Effector CD8-positive, alpha-beta T cell (primary cell): ENCODE data around the gene FAM135A.

ENCODE experiments used
- DNase-seq: peaks from one replicate; lab custom pipeline; 2025; lab: John Stamatoyannopoulos, UW
- total RNA-seq, 4 experiments: gene quantifications; one replicate each; lab custom pipeline; 2026; lab: John Stamatoyannopoulos, UW

Gene FAM135A
- 10.1 to 18.1 (median 13.8) reads per million in 4 experiments for total RNA-seq

- DNase-seq = peak; percentile 92
Measured at GRCh38 chr6:70413114-70413991, at the start of gene FAM135A. FAM135A (plus strand) TSS chr6:70413508; CDS start chr6:70428343, 14,835 bp downstream.

DNA sequence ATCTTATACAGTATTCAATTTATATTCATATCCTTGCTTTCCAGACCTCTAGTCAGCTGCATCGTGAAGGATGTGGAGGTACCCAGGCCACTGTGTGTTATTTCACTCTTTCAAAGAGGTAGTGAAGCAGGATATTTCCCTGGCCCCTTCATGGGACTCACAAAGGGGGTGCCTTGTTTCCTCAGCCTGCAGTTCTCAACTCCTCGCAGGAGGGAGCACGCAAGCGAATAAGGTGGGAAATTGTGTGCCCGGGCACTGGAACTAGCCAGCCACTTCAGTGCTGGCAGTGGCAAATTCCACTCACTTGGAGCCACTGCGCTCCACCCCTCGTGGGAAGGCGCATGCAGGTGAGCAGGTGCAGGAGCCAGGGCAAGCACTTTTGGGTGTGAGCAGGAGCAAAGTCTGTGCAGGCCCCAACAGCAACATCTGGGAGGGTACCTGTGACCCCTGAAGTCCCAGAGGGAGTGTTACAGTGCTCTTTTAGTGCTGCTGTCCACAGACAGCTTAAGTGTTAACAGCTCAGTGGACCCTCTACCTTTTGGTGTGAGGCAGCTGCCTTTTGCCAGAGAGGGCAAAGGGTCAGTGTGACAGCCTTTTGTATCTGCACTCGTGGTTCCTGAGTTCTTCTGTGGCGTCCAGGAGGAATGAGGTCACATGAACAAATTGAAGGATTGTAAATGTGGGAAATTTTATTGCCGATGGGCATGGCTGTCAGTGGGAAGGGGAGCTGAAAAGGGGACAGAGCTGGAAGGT, 49.4 kb upstream of the FAM135A start:
- DNase-seq = no peak

DNA sequence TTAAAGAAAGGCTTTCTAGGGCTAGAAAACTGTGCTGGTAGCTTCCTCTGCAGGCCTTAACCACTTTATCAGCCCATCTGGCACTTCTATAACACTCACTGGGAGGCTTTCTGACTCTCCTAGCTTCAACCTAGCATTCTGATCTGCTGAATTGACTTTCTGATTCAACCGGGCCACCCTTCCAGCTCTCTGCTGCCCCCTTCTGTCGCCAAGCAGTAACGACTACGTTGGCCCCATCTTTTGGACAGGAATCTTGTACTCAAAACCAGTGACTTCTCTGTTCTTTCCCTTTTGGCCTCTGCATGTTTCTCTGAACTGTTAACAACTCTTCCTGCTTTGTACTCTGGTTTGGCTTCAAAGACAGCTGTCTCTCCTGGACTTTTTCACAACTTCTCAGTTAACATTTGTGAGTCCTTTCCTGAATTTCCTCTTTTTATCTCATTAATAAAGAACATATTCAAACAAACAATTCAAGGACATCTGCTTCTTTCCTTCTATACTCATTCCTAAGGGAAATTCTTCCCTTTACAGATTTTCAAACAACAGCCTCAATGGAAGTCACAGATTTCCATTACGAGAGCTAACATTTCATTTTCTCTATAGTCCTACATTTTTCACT, 43.9 kb upstream of the FAM135A start:
- peak; percentile 31 for DNase-seq

DNA sequence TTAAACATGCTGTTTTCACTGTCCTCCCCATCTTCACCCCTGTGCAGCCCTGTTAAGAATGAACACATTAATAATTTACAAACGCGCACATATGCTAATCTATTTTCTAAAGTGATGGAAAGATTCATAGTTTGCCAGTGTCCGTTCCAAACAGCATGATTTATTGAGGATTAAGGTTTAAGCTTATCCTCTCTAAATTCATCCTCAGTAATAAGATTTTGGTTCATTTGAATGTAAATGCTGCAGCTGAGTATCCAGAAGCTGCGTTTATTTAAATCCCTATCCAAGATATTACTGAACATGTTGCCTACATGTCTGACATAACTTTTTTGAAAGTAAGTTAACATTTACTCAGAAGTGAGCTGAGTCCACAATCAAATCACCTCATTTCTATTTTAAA, 42.8 kb upstream of the FAM135A start:
- no peak for DNase-seq

DNA sequence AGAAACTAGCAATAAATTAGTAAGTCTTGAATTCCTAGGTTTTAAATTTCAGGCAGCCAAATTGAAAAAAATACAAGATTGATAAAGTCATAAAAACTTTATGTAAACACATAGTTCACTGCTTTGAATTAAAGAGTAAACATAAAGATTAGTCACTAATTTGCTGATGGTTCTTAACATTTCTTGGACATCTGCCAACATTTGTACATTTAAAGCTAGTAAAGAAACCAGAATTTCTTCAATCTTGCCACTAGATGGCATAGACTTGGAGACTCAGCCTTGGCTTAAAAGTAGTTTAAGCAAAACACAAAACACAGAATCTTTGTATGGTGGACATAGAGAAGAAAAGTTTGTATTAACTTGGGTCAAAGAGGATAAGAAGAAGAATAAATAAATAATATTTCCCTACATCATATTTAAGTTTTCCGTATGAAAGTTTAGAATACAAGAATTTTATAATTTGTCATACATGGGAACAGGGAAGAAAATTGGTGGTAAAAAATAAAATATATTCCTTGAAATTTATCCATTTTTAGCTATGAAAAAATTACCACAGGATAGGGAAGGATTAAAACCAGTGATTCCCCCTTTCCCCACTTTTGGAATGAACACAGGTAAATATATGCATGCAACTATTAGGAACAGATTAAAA, 41.7 kb upstream of the FAM135A start:
- no peak for DNase-seq

GRCh38 chr6:70375166-70375565, 38.1 kb upstream of the FAM135A start:
- DNase-seq = no peak

DNA sequence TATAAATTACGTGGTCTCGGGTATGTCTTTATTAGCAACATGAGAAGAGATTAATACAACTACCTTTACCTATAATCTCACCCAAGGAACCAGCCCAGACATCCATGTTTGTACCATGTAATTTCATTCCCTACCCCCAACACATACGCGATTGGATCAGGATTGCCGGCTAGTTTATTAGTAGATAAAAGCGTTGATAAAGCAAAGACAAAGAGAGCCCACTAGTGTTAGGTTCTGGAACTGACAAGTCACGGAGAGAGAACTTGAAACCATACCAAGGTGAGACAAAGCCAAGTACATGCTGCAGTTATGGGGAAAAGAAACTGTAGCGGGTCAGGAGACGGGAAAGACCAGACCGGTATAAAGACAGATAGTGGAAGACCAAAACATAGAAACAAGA, 37.4 kb upstream of the FAM135A start:
- no peak for DNase-seq

- no peak for DNase-seq
Measured at GRCh38 chr6:70376628-70377027, 36.7 kb upstream of the FAM135A start.

DNA sequence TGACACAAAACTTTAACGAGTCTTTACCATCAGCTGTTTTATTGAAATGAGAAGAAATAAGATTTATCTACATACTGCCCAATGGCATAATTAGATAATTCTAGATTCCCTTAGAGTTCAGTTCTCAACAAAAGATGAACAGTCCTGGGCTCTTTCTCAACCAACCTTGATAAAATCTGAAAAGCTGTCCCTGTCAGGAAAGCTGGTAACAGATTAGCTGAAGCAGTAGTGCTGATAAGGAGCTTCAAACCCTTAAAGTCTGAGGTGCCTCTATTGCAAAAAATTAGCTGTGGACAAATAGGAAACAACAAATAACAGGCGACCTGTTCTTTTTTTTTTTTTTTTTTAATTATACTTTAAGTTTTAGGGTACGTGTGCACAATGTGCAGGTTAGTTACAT, 35.9 kb upstream of the FAM135A start:
- DNase-seq = no peak

DNA sequence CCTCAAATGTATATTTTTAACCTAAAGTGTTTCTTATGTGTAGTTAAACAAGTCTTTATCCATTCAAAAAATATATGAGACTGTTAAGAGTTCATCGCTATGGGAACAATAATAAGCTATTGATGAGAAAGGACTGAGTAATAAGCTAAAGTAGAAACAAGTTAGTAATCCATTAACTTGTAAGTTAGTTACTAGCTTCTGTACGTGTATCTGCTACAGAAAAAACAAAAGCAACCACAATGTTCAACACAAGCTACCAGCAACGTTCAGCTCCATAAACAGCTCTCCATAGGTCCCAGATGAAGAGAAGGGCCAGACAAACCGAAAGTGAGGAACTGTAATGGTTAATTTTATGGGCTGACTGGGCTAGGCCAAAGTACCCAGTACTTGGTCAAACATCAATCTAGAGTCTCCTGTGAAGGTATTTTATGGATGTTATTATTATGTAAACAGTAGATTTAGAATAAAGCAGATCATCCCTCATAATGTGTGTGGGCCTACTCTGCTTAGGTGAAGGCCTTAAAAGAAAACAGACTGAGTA, 33.8 kb upstream of the FAM135A start:
- DNase-seq = no peak

DNA sequence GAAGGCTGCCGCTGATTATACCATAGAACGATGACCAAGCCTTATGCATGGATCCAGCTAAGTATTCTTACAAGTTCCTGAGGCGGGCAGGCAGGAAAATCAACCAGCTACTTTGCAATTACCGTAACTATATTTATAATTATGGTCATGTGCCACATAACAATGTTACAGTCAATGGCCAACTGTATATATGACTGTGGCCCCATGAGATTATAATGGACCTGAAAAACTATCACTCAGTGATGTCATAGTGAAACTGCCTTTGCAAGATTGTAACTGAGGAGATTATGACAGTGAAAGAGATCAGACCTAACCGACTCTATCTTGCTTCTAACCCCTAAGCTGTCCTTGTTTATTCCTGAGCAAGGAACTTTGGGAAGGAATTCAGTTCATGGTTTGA, 33.1 kb upstream of the FAM135A start:
- no peak for DNase-seq

GRCh38 chr6:70380771-70381416, 32.4 kb upstream of the FAM135A start:
- DNase-seq = no peak

- DNase-seq = no peak
Measured at GRCh38 chr6:70381417-70381782, 31.9 kb upstream of the FAM135A start.

DNA sequence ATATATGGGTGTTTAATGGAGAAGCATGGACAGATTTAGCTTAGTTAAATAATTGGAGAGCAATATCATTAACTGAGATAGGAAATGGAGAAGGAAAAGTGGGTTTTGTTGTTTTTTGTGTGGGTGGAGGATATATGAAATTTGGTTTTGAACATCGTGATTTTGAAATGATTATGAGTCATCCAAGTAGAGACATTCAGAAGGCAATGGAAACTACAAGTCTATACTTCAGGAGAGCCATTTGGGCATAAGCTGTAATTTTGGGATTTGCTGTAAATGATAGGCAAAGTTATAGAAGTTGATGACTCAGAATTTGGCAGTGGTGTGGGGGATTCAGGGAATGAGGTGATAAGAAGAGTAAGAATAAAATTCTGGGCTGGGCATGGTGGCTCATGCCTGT, 27.4 kb upstream of the FAM135A start:
- DNase-seq = no peak

- DNase-seq = no peak
Measured at GRCh38 chr6:70388814-70389213, 24.5 kb upstream of the FAM135A start.

GRCh38 chr6:70389261-70389660, 24.0 kb upstream of the FAM135A start:
- DNase-seq = no peak

DNA sequence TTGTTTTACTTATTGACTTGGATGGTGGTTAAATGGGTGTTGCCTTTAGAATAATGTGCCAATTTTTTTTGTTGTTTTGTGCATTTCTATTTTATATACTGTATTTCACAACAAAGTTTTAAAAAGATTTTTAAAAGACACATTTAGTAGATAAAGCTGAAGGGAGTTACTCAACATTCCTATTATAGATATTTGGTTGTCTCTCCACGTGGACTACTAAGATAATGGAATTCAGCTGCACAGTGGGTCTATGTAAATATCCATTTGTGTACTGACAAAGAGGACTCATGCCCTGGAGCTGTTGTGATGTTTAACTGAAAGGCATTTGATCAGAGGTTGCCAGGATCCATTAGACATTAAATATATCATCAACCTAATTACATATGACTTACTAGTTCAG, 23.2 kb upstream of the FAM135A start:
- no peak for DNase-seq

DNA sequence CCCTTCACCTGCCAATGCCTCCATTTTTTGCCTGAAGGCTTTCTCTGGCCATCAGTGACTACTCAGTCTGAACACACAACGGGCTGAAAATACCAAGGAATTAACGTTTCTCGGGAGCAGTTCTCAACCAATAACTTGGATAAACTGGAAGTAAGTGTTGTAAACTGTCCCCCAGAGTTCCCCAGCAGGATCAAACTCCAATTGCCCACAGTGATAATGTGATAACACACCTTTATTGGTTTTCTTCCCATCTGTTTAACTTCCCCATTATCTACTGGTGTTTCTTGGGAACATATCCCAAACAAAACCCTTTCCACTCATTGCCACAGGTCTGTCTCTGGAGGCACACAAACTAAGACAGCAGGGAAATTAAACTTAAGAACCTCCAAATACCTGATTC, 21.8 kb upstream of the FAM135A start:
- DNase-seq = no peak

- no peak for DNase-seq
Measured at GRCh38 chr6:70394518-70395300, 18.6 kb upstream of the FAM135A start.

GRCh38 chr6:70395301-70395672, 18.0 kb upstream of the FAM135A start:
- no peak for DNase-seq

DNA sequence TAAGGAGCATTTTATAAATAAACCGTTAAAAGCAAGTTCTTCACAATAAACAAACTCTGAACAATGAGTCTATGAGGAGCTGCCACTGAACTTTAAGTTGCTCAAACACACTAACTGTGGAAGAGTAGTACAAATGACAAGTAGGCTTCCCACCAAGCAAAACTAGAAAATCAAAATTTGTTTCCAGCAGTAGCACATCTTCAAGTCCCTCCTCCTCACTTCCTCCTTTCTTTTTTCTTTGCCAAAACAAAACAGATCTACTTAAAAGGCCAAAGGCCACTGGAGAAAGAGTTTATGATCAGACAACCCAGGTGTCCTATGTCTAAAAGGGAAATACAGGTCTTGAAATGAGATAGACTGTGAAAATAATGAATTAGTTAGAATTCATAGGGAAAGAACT, 17.1 kb upstream of the FAM135A start:
- DNase-seq = no peak
